ENCODE data around the gene LTB4R2.
A peak's percentile ranks its signal among the peaks of the same experiment; 100 is the strongest.

LTB4R2 gene

GRCh38 chr14:24309538-24310264 is at the start of gene LTB4R2:
LTB4R2 (plus strand) TSS chr14:24310140; CDS start chr14:24310665, 525 bp downstream.
- no peak for DNase-seq
- no peak for ATAC-seq

DNA sequence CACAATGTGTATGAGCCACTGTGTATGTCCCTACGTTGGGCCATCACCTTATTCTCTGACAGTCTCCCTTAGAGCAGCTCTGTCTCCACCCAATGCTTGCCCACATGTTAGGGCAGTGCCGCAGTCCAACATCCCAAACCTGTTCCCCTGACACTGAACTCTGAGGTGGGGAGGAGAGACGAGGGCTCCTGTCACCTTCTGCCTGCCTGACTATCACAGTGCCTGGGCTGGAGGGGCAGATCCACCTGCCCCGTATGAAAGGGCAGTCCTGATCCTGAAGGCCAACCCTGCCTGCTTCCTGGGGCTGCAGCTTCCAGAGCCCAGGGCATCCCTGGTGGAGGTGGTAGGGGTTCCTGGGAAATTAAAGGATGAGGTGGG is 49.2 kb upstream of the LTB4R2 start:
- ATAC-seq: no peak
- DNase-seq: no peak

GRCh38 chr14:24261256-24261968 is 48.5 kb upstream of the LTB4R2 start:
- DNase-seq (no peak), ATAC-seq (no peak)

DNA sequence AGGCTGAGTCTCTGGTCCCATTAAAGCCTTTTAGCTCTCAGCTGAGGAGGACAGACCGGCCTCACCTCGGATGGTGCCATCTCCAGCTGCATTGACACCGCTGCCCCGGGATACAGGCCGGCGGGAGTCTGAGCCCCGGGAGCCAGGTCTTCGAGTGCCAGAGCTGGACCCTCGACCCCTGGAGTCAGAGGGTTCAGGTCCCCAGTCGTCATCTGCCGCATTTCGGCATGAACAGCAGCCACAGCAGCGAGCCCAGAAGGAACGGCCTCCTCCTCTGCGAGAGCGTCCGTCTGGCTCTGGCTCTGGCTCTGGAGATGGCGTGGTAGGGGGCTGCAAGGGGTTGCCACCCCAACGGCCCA is 48.0 kb upstream of the LTB4R2 start:
- ATAC-seq (no peak), DNase-seq (no peak)

- ATAC-seq (no peak), DNase-seq (no peak)
These were observed 46.9 kb upstream of the LTB4R2 start, which contains the start of gene TGM1 for GRCh38 chr14:24262821-24263733. TGM1 (minus strand) TSS chr14:24263177; CDS start chr14:24262352, 825 bp downstream.

GRCh38 chr14:24263848-24264247 is 46.1 kb upstream of the LTB4R2 start:
- DNase-seq: no peak
- no peak for ATAC-seq

DNA sequence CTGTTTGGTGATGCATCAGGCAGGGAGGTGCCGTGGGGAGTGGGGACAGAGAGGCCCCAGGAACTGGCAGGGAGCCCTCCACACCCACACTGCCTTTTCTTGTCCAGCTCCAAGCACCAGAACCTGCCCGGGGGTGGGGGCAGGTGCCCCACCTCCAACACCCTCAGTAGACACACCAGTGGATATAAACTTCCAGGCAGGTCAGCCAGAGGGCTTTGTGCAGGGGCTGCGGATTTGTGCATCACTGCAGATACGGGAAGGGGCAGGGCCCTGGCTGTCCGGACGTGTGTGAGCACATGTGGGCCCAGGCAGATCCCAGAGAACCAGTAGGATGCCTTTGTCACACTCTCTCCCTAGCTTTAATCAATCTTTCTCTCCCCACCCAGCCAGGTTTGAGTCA is 45.6 kb upstream of the LTB4R2 start:
- DNase-seq: no peak
- ATAC-seq: no peak

GRCh38 chr14:24266344-24267244 is 43.3 kb upstream of the LTB4R2 start:
- DNase-seq: no peak
- ATAC-seq: no peak

GRCh38 chr14:24267516-24267915 is 42.4 kb upstream of the LTB4R2 start:
- DNase-seq (no peak), ATAC-seq (no peak)

- ATAC-seq (no peak), DNase-seq (no peak)
These were observed 41.7 kb upstream of the LTB4R2 start for GRCh38 chr14:24268225-24268624.

DNA sequence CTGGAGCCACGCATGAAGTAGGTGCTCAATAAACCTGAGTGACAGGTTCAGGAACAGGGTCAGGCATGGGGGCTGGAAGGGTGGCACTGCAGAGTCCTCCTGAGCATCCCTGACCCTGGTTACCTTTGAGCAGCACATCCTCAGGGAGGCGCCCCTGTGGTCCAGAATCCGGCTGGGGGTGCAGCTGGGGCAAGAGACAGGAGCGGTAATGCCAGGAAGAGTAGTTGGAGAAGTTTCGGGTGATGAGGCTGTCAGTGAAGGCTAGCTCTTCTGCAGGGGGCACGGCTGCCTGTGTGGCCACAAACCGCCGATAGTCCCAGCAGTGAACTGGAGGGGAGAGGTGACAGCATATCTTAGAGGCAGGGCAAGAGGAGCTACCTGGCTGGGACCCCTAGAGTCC is 40.6 kb upstream of the LTB4R2 start:
- no peak for ATAC-seq
- no peak for DNase-seq

- ATAC-seq (no peak), DNase-seq (no peak)
These were observed 39.9 kb upstream of the LTB4R2 start for GRCh38 chr14:24269910-24270536.

- no peak for DNase-seq
- no peak for ATAC-seq
These were observed 39.3 kb upstream of the LTB4R2 start for GRCh38 chr14:24270537-24271133.

GRCh38 chr14:24271134-24271833 is 38.7 kb upstream of the LTB4R2 start, which contains the start of gene RABGGTA:
RABGGTA (minus strand) TSS chr14:24271597; CDS start chr14:24271115, 482 bp downstream.
- ATAC-seq (peak; percentile 88), DNase-seq (peak; percentile 90)

DNA sequence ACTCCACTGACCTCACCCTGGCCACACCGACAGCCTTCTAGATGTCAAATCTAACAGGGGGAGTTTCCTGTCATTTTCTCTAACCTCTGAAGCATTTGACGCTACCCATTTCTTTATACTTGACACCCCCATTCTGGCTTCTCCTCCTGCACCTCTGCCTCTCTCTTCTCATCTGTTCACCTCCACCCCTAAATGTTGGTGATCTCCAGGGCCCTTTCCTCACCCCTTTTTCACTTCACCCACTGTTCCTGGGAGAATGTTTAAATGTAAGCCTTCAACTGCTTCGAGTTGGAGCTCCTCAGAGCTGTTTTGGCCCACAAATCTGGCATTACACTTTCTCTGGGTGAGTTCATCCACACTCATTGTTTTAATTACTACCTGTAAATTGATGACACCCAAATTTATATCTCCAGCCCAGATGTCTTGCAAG is 38.1 kb upstream of the LTB4R2 start:
- no peak for DNase-seq
- ATAC-seq: no peak

- DNase-seq: no peak
- no peak for ATAC-seq
These were observed 37.5 kb upstream of the LTB4R2 start for GRCh38 chr14:24272467-24272866.

DNA sequence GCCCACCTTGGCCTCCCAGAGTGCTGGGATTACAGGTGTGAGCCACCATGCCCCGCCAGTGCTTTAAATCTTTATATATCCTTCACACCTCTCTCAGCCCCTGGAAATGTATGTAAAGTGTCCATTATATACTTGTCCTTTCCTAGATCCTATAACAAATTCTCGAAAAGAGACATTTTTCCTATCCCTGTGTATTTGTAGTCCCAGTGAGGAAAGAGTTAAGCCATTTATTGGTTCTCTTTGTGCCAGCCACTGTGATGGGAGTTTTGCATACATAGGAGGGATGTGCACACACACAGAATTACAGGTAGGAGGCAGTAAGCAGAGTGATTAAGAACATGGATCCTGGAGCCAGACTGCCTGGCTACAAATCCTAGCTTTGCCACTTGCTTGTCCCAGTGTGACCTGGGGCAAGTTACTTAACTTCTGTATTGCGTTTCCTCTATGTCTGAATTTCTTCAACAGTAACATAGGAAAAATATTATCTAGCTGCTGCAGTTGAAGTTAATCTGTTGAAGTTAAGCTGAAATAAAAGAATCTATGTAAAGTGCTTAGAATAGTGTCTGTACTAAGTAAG is 36.4 kb upstream of the LTB4R2 start:
- no peak for DNase-seq
- no peak for ATAC-seq

GRCh38 chr14:24274101-24274543 is 35.8 kb upstream of the LTB4R2 start:
- ATAC-seq (peak; percentile 61), DNase-seq (peak; percentile 53)

DNA sequence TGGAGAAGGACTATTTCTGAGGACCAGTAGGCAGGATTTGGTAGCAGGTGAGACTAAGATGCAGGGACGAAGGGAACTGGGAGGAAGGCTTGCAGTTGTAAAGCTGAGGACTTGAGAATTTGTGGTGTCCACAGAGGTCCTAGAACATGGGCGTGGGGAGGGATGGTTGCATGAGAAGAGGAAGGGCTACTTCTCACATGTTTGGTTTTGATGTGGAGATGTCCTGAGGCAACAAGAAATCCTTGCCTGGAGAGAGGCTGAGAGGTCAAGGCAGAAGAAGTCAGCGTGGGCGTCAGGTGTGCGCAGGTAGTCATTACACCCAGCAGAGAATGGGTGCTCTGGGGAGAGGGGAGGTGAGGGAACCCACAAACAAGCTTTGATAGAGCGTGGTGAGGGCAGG is 32.9 kb upstream of the LTB4R2 start:
- no peak for ATAC-seq

More for the DNA sequence above, 32.9 kb upstream of the LTB4R2 start:
- DNase-seq: no peak
